Measurements from ENCODE around the gene CDKAL1. TPM values are rescaled to one million over a fixed set of nuclear protein-coding genes. Genes with fewer than 3 reads are reported as not detected.

CDKAL1 gene
- total and polyA plus RNA-seq, 8 donors: 13.6 to 20.7 (median 17.5) TPM

DNA sequence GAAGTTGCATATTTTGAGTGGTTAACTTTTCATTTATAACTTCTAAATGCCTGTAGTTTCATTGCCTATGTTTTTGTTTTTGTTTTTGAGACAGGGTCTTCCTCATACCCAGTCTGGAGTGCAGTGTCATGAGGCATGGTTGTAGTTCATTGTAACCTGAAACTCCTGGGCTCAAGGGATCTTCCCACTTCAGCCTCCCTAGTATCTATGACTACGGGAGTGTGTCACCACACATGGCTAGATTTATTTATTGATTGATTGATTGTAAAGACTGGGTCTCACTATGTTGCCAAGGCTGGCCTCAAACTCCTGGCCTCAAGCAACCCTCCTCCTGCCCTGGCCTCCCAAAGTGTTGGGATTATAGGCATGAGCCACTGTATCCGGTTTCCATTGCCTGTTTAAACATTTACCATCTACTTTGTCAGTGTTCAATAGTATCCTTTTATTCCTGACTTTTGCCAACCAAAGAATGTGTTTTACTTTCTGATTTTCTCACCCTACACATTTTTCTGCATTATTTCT is 144.6 kb downstream of the CDKAL1 start:
- DNase-seq (no peak), ATAC-seq (no peak)
- H3K4me1 ChIP-seq: peaks cover 0 to 4% of the 10 kb centered on the region in 2 donors
- no peak overlapping the region for H3K4me3 ChIP-seq
- H3K27me3 ChIP-seq: no peaks in the 10 kb centered on the region
- no peak overlapping the region for H3K27ac ChIP-seq
- TF ChIP-seq, protein P1, sequence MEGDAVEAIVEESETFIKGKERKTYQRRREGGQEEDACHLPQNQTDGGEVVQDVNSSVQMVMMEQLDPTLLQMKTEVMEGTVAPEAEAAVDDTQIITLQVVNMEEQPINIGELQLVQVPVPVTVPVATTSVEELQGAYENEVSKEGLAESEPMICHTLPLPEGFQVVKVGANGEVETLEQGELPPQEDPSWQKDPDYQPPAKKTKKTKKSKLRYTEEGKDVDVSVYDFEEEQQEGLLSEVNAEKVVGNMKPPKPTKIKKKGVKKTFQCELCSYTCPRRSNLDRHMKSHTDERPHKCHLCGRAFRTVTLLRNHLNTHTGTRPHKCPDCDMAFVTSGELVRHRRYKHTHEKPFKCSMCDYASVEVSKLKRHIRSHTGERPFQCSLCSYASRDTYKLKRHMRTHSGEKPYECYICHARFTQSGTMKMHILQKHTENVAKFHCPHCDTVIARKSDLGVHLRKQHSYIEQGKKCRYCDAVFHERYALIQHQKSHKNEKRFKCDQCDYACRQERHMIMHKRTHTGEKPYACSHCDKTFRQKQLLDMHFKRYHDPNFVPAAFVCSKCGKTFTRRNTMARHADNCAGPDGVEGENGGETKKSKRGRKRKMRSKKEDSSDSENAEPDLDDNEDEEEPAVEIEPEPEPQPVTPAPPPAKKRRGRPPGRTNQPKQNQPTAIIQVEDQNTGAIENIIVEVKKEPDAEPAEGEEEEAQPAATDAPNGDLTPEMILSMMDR (IDR thresholded peaks at IDR 0.05): no peak
- intact Hi-C loops (cut with DNase I): no loop called here
- H3K36me3 ChIP-seq: no peaks in the 10 kb centered on the region
- no peaks in the 10 kb centered on the region for H3K9me3 ChIP-seq

DNA sequence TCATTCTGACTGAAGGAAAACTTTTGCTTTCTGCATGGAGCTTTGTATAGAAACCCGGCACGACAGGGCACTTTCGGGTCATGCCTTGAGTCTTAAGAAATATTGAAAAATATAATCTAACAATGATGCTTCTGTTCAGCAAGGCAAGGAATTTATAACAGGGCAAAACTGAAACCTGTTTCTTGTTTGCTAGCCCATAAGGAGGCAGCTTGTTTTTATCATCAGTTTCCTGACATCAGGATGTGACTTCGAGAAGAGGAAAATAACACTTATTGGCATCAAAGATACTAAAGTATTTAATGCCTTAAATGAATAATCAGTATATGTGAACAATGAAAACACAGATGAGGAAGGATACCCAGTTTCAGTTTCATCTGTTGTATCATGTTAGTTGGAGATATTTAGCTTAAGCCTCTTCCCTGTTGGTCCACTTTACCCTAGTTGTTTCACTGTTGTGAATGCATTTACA is 146.5 kb downstream of the CDKAL1 start:
- ATAC-seq: no peak
- Histone ChIP-seq H3K4me1 (peaks cover 0 to 4% of the 10 kb centered on the region in 2 donors), H3K27me3 (no peaks in the 10 kb centered on the region), H3K9me3 (no peaks in the 10 kb centered on the region), H3K36me3 (no peaks in the 10 kb centered on the region), H3K4me3 (no peak overlapping the region), H3K27ac (no peak overlapping the region)
- intact Hi-C loops (cut with DNase I): no loop called here
- no peak for DNase-seq
- TF ChIP-seq, protein P1 (IDR thresholded peaks at IDR 0.05): no peak

DNA sequence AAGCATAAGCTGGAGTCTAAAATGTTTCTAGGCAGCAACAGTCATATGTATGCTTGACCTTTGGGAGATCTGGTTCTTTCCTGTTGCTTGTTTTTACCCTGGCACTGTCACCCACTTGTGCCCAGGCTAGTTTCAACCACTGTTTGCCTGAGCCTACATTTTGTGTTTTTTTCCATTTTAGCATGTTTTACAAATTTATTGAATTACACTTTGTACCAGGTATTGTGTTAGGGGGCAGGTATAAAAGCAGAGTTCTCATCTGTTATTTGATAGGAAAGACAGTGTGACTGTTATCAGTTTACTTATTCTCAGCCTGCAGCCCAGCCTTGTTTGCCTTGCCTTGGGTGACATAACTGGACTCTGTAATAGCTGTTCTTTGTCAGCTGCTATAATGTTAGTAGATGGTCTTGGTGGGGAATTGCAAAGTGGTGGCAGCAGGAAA is 147.0 kb downstream of the CDKAL1 start:
- H3K9me3 ChIP-seq: no peaks in the 10 kb centered on the region
- H3K27me3 ChIP-seq: no peaks in the 10 kb centered on the region
- intact Hi-C loops (cut with DNase I): no loop called here
- ATAC-seq: no peak
- TF ChIP-seq, protein P1 (IDR thresholded peaks at IDR 0.05): no peak
- peaks cover 0 to 4% of the 10 kb centered on the region in 2 donors for H3K4me1 ChIP-seq
- H3K36me3 ChIP-seq: no peaks in the 10 kb centered on the region
- no peak overlapping the region for H3K27ac ChIP-seq
- H3K4me3 ChIP-seq: no peak overlapping the region
- no peak for DNase-seq

DNA sequence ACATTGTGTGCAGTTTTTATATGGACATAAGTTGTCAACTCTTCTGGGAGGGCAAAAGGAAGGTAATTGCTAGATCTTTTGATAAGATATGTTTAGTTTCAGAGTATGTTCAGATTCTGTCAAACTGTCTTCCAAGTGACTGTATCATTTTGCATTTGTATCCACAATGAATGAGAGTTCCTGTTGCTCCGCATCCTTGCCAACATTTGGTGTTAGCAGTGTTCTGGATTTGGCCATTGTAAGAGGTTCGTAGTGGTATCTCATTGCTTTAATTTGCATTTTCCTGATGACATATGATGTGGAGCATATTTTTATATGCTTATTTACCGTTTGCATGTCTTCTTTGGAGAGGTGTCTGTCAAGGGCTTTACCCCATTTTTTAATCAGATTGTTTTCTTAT is 150.2 kb downstream of the CDKAL1 start:
- H3K4me3 ChIP-seq: no peak overlapping the region
- TF ChIP-seq, protein P1 (IDR thresholded peaks at IDR 0.05): no peak
- no peaks in the 10 kb centered on the region for H3K9me3 ChIP-seq
- H3K27me3 ChIP-seq: no peaks in the 10 kb centered on the region
- intact Hi-C loops (cut with DNase I): no loop called here
- H3K27ac ChIP-seq: no peak overlapping the region
- ATAC-seq (no peak), DNase-seq (no peak)
- peaks cover 0 to 4% of the 10 kb centered on the region in 2 donors for H3K4me1 ChIP-seq
- H3K36me3 ChIP-seq: no peaks in the 10 kb centered on the region

DNA sequence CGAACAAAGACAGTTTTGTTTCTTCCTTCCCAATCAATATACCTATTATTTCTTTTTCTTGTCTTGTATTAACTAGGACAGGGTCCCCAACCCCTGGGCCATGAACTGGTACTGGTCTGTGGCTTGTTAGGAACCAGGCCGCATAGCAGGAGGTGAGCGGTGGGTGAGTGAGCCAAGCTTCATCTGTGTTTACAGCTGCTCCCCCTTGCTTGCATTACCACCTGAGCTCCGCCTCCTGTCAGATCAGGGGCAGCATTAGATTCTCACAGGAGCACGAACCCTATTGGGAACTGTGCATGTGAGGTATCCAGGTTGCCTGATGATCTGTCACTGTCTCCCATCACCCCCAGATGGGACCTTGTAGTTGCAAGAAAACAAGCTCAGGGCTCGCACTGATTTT is 151.9 kb downstream of the CDKAL1 start:
- ATAC-seq: no peak
- Histone ChIP-seq H3K4me3 (no peak overlapping the region), H3K4me1 (peaks cover 0 to 2% of the 10 kb centered on the region in 2 donors), H3K9me3 (no peaks in the 10 kb centered on the region), H3K27me3 (no peaks in the 10 kb centered on the region), H3K27ac (no peak overlapping the region), H3K36me3 (no peaks in the 10 kb centered on the region)
- no peak for DNase-seq
- intact Hi-C loops (cut with DNase I): no loop called here
- TF ChIP-seq, protein P1 (IDR thresholded peaks at IDR 0.05): no peak
